WTC11 (cell line): ENCODE results near the gene OGFR.

ENCODE experiments used
- CBFB ChIP-seq: sonication (generic); formaldehyde crosslinking; IDR thresholded peaks from 2 replicates; pipeline ENCODE4 v1.8.1; 2022; ENCODE audit warnings: mild to moderate bottlenecking, low read depth, missing genetic modification reagents
- CDX4 ChIP-seq: fragments of 250-450 bp; sonication (Bioruptor Pico); IDR thresholded peaks from 2 replicates; pipeline ENCODE4 v1.9.0; 2021; ENCODE audit warnings: moderate library complexity, mild to moderate bottlenecking, inconsistent platforms, borderline replicate concordance
- CTCF ChIP-seq: fragments of 200-600 bp; IDR thresholded peaks from 2 replicates; pipeline ENCODE4 v1.8.0; 2022; ENCODE audit warnings: antibody characterized with exemption
- FOXJ3 ChIP-seq: sonication (generic); formaldehyde crosslinking; IDR thresholded peaks from 2 replicates; pipeline ENCODE4 v1.9.0; 2021; ENCODE audit warnings: missing genetic modification reagents, mild to moderate bottlenecking, borderline replicate concordance
- FOXP1 ChIP-seq: sonication (generic); formaldehyde crosslinking; IDR thresholded peaks from 2 replicates; pipeline ENCODE4 v1.8.0; 2022; ENCODE audit warnings: missing genetic modification reagents, mild to moderate bottlenecking, moderate library complexity, borderline replicate concordance
- HMGA2 ChIP-seq: fragments of 250-450 bp; sonication (Bioruptor Pico); IDR thresholded peaks from 2 replicates; pipeline ENCODE4 v1.4.0; 2021; ENCODE audit warnings: mild to moderate bottlenecking, moderate library complexity
- TEAD4 ChIP-seq: sonication (generic); formaldehyde crosslinking; IDR thresholded peaks from 2 replicates; pipeline ENCODE4 v1.8.0; 2022; ENCODE audit warnings: mild to moderate bottlenecking, missing genetic modification reagents
- ZNF232 ChIP-seq: sonication (generic); formaldehyde crosslinking; IDR thresholded peaks from 2 replicates; pipeline ENCODE4 v1.8.0; 2022; ENCODE audit warnings: mild to moderate bottlenecking, missing genetic modification reagents
- ZNF671 ChIP-seq: fragments of 250-450 bp; sonication (Bioruptor Pico); IDR thresholded peaks from 2 replicates; pipeline ENCODE4 v1.8.0; 2021; ENCODE audit warnings: mild to moderate bottlenecking
- TF ChIP-seq, protein P1 (sequence below): sonication (generic); formaldehyde crosslinking; IDR thresholded peaks from 2 replicates; pipeline ENCODE4 v1.8.1; 2023; ENCODE audit warnings: mild to moderate bottlenecking, missing genetic modification reagents, moderate library complexity
- TF ChIP-seq, protein P2 (sequence below): sonication (generic); formaldehyde crosslinking; IDR thresholded peaks from 2 replicates; pipeline ENCODE4 v1.8.0; 2022; ENCODE audit warnings: mild to moderate bottlenecking, missing genetic modification reagents

DNA sequence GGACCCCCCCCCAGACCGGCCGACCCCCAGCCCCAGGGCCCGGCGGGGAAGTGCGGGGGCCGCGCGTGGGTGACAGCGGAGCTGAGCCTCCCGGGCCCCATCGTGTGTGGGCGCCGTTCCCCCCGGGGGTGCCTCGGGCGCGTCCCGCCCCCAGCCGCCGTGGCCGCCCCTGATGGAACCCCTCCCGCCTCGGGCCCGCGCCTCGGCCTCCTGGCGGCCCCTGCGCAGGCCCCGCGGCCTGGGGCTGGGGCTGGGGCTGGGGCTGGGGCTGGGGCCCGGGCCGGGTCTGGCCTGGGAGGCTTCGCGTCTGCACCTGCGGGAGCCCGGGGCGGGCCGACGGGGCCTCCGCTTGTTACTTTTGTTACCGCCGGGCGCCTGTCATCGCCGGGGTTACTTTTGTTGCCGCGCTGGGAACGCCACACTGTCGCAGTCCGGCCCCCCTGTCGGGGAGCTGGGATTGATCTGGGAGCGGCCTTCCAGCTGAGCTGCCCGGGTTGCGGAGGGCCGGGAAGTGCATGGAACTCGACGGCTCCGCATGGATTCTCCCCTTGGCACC lies 598 bp downstream of the OGFR start:
- TF ChIP-seq CTCF (no peak), ZNF232 (no peak), FOXJ3 (CRISPR knock-in tag) (no peak), ZNF671 (CRISPR knock-in tag) (no peak), CDX4 (CRISPR knock-in tag) (no peak), HMGA2 (CRISPR knock-in tag) (no peak), TEAD4 (CRISPR knock-in tag) (no peak), FOXP1 (CRISPR knock-in tag) (no peak), CBFB (no peak)
- TF ChIP-seq, protein P1, sequence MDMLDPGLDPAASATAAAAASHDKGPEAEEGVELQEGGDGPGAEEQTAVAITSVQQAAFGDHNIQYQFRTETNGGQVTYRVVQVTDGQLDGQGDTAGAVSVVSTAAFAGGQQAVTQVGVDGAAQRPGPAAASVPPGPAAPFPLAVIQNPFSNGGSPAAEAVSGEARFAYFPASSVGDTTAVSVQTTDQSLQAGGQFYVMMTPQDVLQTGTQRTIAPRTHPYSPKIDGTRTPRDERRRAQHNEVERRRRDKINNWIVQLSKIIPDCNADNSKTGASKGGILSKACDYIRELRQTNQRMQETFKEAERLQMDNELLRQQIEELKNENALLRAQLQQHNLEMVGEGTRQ (CRISPR knock-in tag): no peak
- TF ChIP-seq, protein P2, sequence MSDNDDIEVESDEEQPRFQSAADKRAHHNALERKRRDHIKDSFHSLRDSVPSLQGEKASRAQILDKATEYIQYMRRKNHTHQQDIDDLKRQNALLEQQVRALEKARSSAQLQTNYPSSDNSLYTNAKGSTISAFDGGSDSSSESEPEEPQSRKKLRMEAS (CRISPR knock-in tag): no peak; the same call in 1 of the 2 replicates
